ENCODE data around the gene COL23A1.

Gene COL23A1

GRCh38 chr5:178277866-178278265 is 312.3 kb downstream of the COL23A1 start:
- TF ChIP-seq CTCF (conservative IDR thresholded peaks at IDR 0.05; ENCODE audit: low read depth, low read length), result no peak
- no peak for DNase-seq (ENCODE audit: low read depth)

GRCh38 chr5:178277346-178277745 is 312.8 kb downstream of the COL23A1 start:
- no peak for DNase-seq (ENCODE audit: low read depth)
- no peak overlapping the region for H3K4me3 ChIP-seq (ENCODE audit: low read depth, low read length)
- TF ChIP-seq CTCF (conservative IDR thresholded peaks at IDR 0.05; ENCODE audit: low read depth, low read length), result no peak

More at GRCh38 chr5:178277866-178278265, 312.3 kb downstream of the COL23A1 start:
- H3K4me3 ChIP-seq (ENCODE audit: low read depth, low read length), result no peak overlapping the region

- no peak for TF ChIP-seq CTCF (conservative IDR thresholded peaks at IDR 0.05; ENCODE audit: low read depth, low read length)
- H3K4me3 ChIP-seq (ENCODE audit: low read depth, low read length), result no peak overlapping the region
- DNase-seq (ENCODE audit: low read depth), result no peak
Observed at GRCh38 chr5:178274781-178275537, 315.2 kb downstream of the COL23A1 start.

- TF ChIP-seq CTCF (conservative IDR thresholded peaks at IDR 0.05; ENCODE audit: low read depth, low read length), result no peak
- no peak overlapping the region for H3K4me3 ChIP-seq (ENCODE audit: low read depth, low read length)
- DNase-seq (ENCODE audit: low read depth), result peak; percentile 9
Observed at GRCh38 chr5:178273665-178274541, 316.3 kb downstream of the COL23A1 start.

- DNase-seq (ENCODE audit: low read depth), result no peak
- H3K4me3 ChIP-seq (ENCODE audit: low read depth, low read length), result no peak overlapping the region
- TF ChIP-seq CTCF (conservative IDR thresholded peaks at IDR 0.05; ENCODE audit: low read depth, low read length), result no peak
Observed at GRCh38 chr5:178273041-178273440, 317.2 kb downstream of the COL23A1 start.

GRCh38 chr5:178272591-178272990 is 317.6 kb downstream of the COL23A1 start:
- no peak for TF ChIP-seq CTCF (conservative IDR thresholded peaks at IDR 0.05; ENCODE audit: low read depth, low read length)

More at GRCh38 chr5:178272591-178272990, 317.6 kb downstream of the COL23A1 start:
- H3K4me3 ChIP-seq (ENCODE audit: low read depth, low read length), result no peak overlapping the region
- no peak for DNase-seq (ENCODE audit: low read depth)
